Mucosa of descending colon (tissue), 3 donors: ENCODE results near the gene DNASE1. TPM values are rescaled to one million over a fixed set of nuclear protein-coding genes. Genes with fewer than 3 reads are reported as not detected.

Experiments used
- ATAC-seq: fragments of 200-7000 bp; cut with Tn5 transposase; one replicate; pipeline ENCODE4 v1.9.1; 2020; ENCODE audit warnings: mild to moderate bottlenecking, moderate library complexity
- DNase-seq, 3 donors: peaks; one replicate each; pipeline ENCODE4 v3.0.0-alpha.2; 2020
- H3K36me3 ChIP-seq: fragments of 200-600 bp; one replicate; pipeline ENCODE4 v1.8.0; 2021; ENCODE audit warnings: low read depth, mild to moderate bottlenecking
- H3K4me1 ChIP-seq: fragments of 200-600 bp; one replicate; pipeline ENCODE4 v1.8.0; 2021; ENCODE audit warnings: low read depth, mild to moderate bottlenecking
- H3K4me3 ChIP-seq: fragments of 200-600 bp; one replicate; pipeline ENCODE4 v1.8.0; 2021; ENCODE audit warnings: mild to moderate bottlenecking
- H3K9me3 ChIP-seq: fragments of 200-600 bp; one replicate; pipeline ENCODE4 v1.8.0; 2021; ENCODE audit warnings: mild to moderate bottlenecking
- CTCF ChIP-seq: fragments of 200-600 bp; IDR thresholded peaks from one replicate; pipeline ENCODE4 v1.8.0; 2022; ENCODE audit warnings: antibody characterized with exemption, mild to moderate bottlenecking
- intact Hi-C, 2 donors: fragments of 100-400 bp; cut with DNase I in 1 of 2; cut with micrococcal nuclease in 1 of 2; formaldehyde crosslinking; loops; one replicate each; pipeline versions ENCODE4 v1.11.0 to v1.11.1; 2022; cut with DNase I, micrococcal nuclease
- total RNA-seq, 3 donors: library from RNA; stranded (reverse); fragmentation: NEBNext Ultra II Directional in 2 of 3; extraction: Animal tissue kit (Norgen Biotek cat#: 25700) in 2 of 3; gene quantifications; one replicate each; pipeline versions ENCODE4 v1.2.1 to v1.2.4, GENCODE V29; 2021 to 2023
- donor health status: DM: no; HTN: no; CAD: no; lungs with moderate emphysema.
- donor health status: DM: no; HTN: no; CAD: no.
- donor health status: DM: no; HTN: yes; CAD: no.

DNASE1 gene
- total RNA-seq, 3 donors from 2014 or later, result 24.4 to 36.0 (median 27.0) TPM

- DNase-seq (no peak), ATAC-seq (no peak)
- Histone ChIP-seq H3K36me3 (no peaks in the 10 kb centered on the region), H3K4me3 (no peak overlapping the region), H3K4me1 (no peaks in the 10 kb centered on the region), H3K9me3 (no peaks in the 10 kb centered on the region)
- intact Hi-C loops, result no loop called here
- no peak for TF ChIP-seq CTCF
These were observed 30.8 kb upstream of the DNASE1 start for GRCh38 chr16:3623642-3624041.

GRCh38 chr16:3625331-3625730 is 29.2 kb upstream of the DNASE1 start:
- no peak for TF ChIP-seq CTCF
- no peak for DNase-seq
- Histone ChIP-seq H3K4me3 (no peak overlapping the region), H3K4me1 (no peaks in the 10 kb centered on the region), H3K36me3 (no peaks in the 10 kb centered on the region), H3K9me3 (no peaks in the 10 kb centered on the region)
- intact Hi-C loops, result no loop called here
- ATAC-seq, result no peak

- no peak for DNase-seq
- no peak for TF ChIP-seq CTCF
- peak; percentile 64 for ATAC-seq
- H3K36me3 ChIP-seq, result no peaks in the 10 kb centered on the region
- H3K4me3 ChIP-seq, result no peak overlapping the region
- H3K4me1 ChIP-seq, result no peaks in the 10 kb centered on the region
- intact Hi-C loops, result no loop called here
- H3K9me3 ChIP-seq, result no peaks in the 10 kb centered on the region
These were observed 28.4 kb upstream of the DNASE1 start for GRCh38 chr16:3625911-3626732.

GRCh38 chr16:3637371-3637923 is 17.0 kb upstream of the DNASE1 start:
- no peaks in the 10 kb centered on the region for H3K36me3 ChIP-seq
- ATAC-seq (peak; percentile 84), DNase-seq (peak in 2 of 3 donors; percentile 47 to 74)
- H3K4me1 ChIP-seq, result peaks cover 17% of the 10 kb centered on the region
- intact Hi-C loops, result no loop called here
- TF ChIP-seq CTCF, result no peak
- H3K4me3 ChIP-seq, result no peak overlapping the region
- no peaks in the 10 kb centered on the region for H3K9me3 ChIP-seq

- TF ChIP-seq CTCF, result no peak
- ATAC-seq (peak; percentile 48), DNase-seq (peak in 1 of 3 donors; percentile 40)
- H3K4me3 ChIP-seq, result no peak overlapping the region
- H3K4me1 ChIP-seq, result peaks cover 17% of the 10 kb centered on the region
- intact Hi-C loops, result no loop called here
- H3K36me3 ChIP-seq, result no peaks in the 10 kb centered on the region
- no peaks in the 10 kb centered on the region for H3K9me3 ChIP-seq
These were observed 15.4 kb upstream of the DNASE1 start for GRCh38 chr16:3638916-3639644.
